ENCODE data around the gene KCNMA1. TPM values are rescaled to one million over a fixed set of nuclear protein-coding genes. Genes with fewer than 3 reads are reported as not detected.

KCNMA1 gene
- total RNA-seq, 1 experiment from 2014 or later = 0.45 TPM

- intact Hi-C loops (cut with micrococcal nuclease; ENCODE audit: unreplicated experiment) = no loop called here
- H3K4me3 Mint-ChIP-seq (ENCODE audit: low read depth, unreplicated experiment) = no peak overlapping the region
- no peak overlapping the region for H3K27ac Mint-ChIP-seq (ENCODE audit: unreplicated experiment)
- no peaks in the 10 kb centered on the region for H3K27me3 Mint-ChIP-seq (ENCODE audit: unreplicated experiment)
- H3K36me3 Mint-ChIP-seq (ENCODE audit: insufficient read depth, unreplicated experiment) = no peaks in the 10 kb centered on the region
- BruUV-seq (replicated peaks) = no TSS peak
- TF ChIP-seq CTCF (IDR thresholded peaks at IDR 0.05; ENCODE audit: unreplicated experiment) = no peak
- H3K4me1 Mint-ChIP-seq (ENCODE audit: low read depth, unreplicated experiment) = peaks cover 41% of the 10 kb centered on the region
- CTCF ChIA-PET = no interaction called here
- DNase-seq = peak; percentile 29
- no peaks in the 10 kb centered on the region for H3K9me3 Mint-ChIP-seq (ENCODE audit: low read depth, unreplicated experiment)
Observed at GRCh38 chr10:77290528-77291155, 347.0 kb downstream of the KCNMA1 start.

DNA sequence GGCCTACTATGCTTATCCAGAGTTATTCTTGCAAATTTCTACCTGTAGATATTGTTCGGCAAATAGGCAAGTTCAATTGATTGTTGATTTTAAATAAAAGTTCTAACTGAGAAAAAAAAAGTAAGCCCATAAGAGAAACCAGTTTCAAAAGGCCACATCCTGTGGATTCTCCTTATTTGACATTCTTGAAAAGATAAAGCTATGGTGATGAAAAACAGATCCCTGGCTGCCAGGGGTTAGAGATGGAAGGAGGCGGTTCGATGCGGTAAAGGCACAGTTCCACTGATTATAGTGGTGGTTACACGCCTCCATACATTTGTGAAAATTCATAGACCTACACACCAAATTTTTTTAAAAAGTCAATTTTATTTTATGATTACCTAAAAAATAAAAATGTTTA, 347.8 kb downstream of the KCNMA1 start:
- no peak overlapping the region for H3K27ac Mint-ChIP-seq (ENCODE audit: unreplicated experiment)
- H3K9me3 Mint-ChIP-seq (ENCODE audit: low read depth, unreplicated experiment) = no peaks in the 10 kb centered on the region
- peaks cover 41% of the 10 kb centered on the region for H3K4me1 Mint-ChIP-seq (ENCODE audit: low read depth, unreplicated experiment)
- no peak for TF ChIP-seq CTCF (IDR thresholded peaks at IDR 0.05; ENCODE audit: unreplicated experiment)
- no peaks in the 10 kb centered on the region for H3K36me3 Mint-ChIP-seq (ENCODE audit: insufficient read depth, unreplicated experiment)
- H3K4me3 Mint-ChIP-seq (ENCODE audit: low read depth, unreplicated experiment) = no peak overlapping the region
- no peaks in the 10 kb centered on the region for H3K27me3 Mint-ChIP-seq (ENCODE audit: unreplicated experiment)
- intact Hi-C loops (cut with micrococcal nuclease; ENCODE audit: unreplicated experiment) = no loop called here
- no TSS peak for BruUV-seq (replicated peaks)
- CTCF ChIA-PET = no interaction called here
- no peak for DNase-seq

GRCh38 chr10:77289027-77289501, 348.5 kb downstream of the KCNMA1 start:
- no peaks in the 10 kb centered on the region for H3K36me3 Mint-ChIP-seq (ENCODE audit: insufficient read depth, unreplicated experiment)
- H3K4me1 Mint-ChIP-seq (ENCODE audit: low read depth, unreplicated experiment) = peaks cover 42% of the 10 kb centered on the region
- H3K9me3 Mint-ChIP-seq (ENCODE audit: low read depth, unreplicated experiment) = no peaks in the 10 kb centered on the region
- no peak for DNase-seq
- no peak overlapping the region for H3K27ac Mint-ChIP-seq (ENCODE audit: unreplicated experiment)
- H3K4me3 Mint-ChIP-seq (ENCODE audit: low read depth, unreplicated experiment) = no peak overlapping the region
- TF ChIP-seq CTCF (IDR thresholded peaks at IDR 0.05; ENCODE audit: unreplicated experiment) = no peak
- CTCF ChIA-PET = no interaction called here
- BruUV-seq (replicated peaks) = no TSS peak
- H3K27me3 Mint-ChIP-seq (ENCODE audit: unreplicated experiment) = no peaks in the 10 kb centered on the region
- intact Hi-C loops (cut with micrococcal nuclease; ENCODE audit: unreplicated experiment) = no loop called here

DNA sequence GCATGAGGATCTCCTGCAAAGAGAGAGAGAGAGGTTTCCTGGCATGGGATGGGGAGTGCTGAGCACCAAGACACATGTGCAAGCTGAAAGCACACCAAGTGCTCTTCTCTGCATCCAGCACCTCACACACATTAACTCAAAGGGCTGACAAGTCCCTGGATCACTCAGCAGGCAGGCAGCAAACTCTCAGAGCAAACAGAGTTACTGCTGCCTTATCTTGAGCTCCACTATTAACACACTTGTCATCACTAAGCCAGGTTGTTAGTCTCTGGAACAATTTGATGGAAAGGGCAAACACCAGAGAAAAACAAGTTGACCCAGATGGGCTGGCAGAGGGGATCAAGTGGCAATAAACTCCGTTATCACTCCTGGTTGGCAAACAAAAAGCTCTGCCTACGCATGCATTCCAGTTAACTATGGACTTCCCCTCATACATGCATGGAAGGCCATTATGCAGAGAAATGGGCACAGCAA, 349.9 kb downstream of the KCNMA1 start:
- peak; percentile 13 for DNase-seq
- intact Hi-C loops (cut with micrococcal nuclease; ENCODE audit: unreplicated experiment) = no loop called here
- Mint-ChIP-seq H3K4me3 (ENCODE audit: low read depth, unreplicated experiment) (no peak overlapping the region), H3K27me3 (ENCODE audit: unreplicated experiment) (peaks cover 2% of the 10 kb centered on the region), H3K36me3 (ENCODE audit: insufficient read depth, unreplicated experiment) (no peaks in the 10 kb centered on the region), H3K27ac (ENCODE audit: unreplicated experiment) (no peak overlapping the region), H3K4me1 (ENCODE audit: low read depth, unreplicated experiment) (peaks cover 47% of the 10 kb centered on the region), H3K9me3 (ENCODE audit: low read depth, unreplicated experiment) (no peaks in the 10 kb centered on the region)
- TF ChIP-seq CTCF (IDR thresholded peaks at IDR 0.05; ENCODE audit: unreplicated experiment) = no peak
- BruUV-seq (replicated peaks) = no TSS peak
- CTCF ChIA-PET = interaction anchor here (1.0 kb wide), 1 partner anchor 33 kb away, joined by 4 read pairs; no protein-coding TSS in a partner anchor
